T follicular helper cell (primary cell): Measurements from ENCODE around the gene PLA2G4B.

Experiments used
- DNase-seq: peaks from one replicate; pipeline ENCODE4 v3.0.0-alpha.2; 2020; ENCODE audit warnings: low read depth
- total RNA-seq, 2 experiments: gene quantifications; one replicate each; lab custom pipeline; 2026; lab: John Stamatoyannopoulos, UW

Gene PLA2G4B
- 0.39 to 2.2 reads per million in 2 experiments for total RNA-seq

GRCh38 chr15:41838400-41838897, at the start of gene PLA2G4B:
TSS of gene PLA2G4B (plus strand) at chr15:41838847. CDS start at chr15:41838914, 67 bp downstream.
- DNase-seq = no peak

GRCh38 chr15:41789236-41789635, 49.4 kb upstream of the PLA2G4B start:
- no peak for DNase-seq

- no peak for DNase-seq
Observed at GRCh38 chr15:41789662-41790061, 49.0 kb upstream of the PLA2G4B start.

DNA sequence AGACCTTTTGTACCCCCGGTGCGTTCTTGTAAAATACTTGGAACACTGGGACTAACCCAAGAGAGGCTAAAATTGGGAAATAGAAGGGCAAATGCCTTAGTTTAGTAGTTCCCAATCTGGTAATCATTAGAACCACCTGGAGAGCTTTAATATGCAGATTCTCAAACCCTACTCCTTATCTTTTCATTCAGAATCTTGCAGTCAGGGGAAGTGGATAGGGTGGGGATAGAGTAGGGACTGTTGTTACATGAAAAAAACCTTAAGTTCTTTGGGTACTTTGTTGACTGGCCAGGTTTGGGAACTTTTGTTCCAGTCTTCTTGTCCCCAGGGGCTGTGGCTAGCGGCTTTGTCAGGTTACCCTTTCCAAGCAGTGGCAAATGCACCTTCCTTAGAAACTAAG, 48.5 kb upstream of the PLA2G4B start:
- DNase-seq = no peak

GRCh38 chr15:41790756-41791546, 47.7 kb upstream of the PLA2G4B start:
- no peak for DNase-seq

- no peak for DNase-seq
Observed at GRCh38 chr15:41791547-41791937, 47.1 kb upstream of the PLA2G4B start.

GRCh38 chr15:41792000-41792637, 46.5 kb upstream of the PLA2G4B start:
- no peak for DNase-seq

GRCh38 chr15:41794081-41794480, 44.6 kb upstream of the PLA2G4B start:
- DNase-seq = no peak

DNA sequence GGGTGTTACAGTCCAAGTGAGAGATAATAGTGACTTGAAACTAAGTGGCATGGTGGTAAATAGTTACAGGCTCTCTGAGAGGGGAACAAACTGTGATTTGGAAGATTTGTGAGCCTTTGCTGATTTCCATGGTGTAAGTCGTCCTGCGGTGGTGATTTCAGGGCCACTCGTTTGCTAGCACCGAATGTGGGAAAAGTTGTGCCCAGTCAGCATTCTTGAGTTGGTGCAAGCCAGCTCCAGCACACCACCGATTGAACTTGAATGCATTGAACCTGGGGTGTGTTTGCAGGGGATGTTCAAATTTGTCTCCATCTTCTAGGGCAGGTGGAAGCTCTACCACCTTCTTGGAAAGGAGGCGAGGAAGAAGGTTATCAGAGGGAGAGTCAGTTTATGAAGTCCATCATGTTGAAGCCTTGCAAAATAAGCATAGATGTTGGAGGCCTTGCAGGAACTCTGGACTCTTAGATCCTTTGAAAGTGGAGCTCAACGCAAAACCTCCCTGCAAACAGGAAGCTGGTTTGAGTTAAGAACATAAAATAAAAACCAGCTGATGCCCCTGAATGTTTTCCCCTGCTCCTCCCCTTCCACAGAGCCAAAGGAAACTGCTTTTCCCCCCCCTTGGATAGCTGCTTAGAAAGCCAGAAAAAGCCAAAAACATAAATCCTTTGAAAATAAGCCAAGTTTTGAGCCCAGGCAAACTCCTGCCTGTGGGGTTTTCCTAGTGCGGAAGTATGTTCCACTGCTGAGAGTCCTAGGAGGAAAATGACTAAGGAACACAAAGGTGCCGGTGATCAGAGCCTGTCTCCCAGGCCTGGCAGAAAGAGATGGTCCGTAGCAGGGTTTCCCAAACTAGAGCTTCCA, 42.4 kb upstream of the PLA2G4B start:
- no peak for DNase-seq

- DNase-seq = no peak
Observed at GRCh38 chr15:41797201-41797944, 41.3 kb upstream of the PLA2G4B start.

DNA sequence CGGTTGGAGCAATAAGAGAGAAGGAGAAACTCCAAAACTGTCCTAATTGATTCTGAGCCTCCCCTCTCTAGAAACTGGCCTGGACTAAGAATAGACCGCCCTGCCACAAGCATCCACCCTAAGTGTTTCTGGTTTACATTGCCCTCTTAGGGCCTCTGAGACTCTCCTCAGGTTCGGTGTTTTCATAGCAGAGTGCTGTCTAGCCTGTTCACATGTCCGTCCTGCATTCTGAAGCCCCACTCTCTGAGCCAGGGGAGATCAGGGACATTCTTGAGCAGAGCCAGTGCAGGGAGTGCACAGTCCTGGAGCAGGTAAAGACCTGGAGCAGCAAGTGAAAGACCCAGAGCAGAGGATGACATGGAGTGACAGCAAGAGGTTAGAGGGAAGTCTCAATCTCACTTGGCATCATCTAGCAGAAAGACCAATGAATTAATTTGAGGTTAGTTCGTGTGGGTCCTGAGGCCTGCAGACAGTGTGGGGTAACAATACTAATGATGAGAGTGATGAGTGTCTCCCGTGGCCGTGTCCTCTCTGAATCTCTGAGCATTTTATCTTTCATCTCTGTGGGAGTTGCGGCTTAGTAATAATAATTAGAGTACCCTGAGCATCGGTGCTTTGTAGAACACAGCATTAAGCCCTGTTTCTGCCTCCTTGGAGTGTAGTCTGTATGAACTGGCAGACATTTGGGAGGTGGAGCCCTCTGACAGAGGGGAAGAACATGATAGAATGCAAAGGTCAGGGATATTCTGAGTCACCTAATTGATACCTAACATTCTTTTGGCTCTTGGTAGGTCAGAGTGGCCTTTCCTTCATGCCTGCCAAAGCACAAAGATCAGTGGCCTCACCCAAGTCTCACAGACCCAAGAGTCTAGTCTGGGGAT, 39.8 kb upstream of the PLA2G4B start:
- no peak for DNase-seq

- no peak for DNase-seq
Observed at GRCh38 chr15:41799488-41799805, 39.2 kb upstream of the PLA2G4B start.

GRCh38 chr15:41801185-41801584, 37.5 kb upstream of the PLA2G4B start:
- DNase-seq = no peak

- no peak for DNase-seq
Observed at GRCh38 chr15:41801850-41802455, 36.7 kb upstream of the PLA2G4B start.

DNA sequence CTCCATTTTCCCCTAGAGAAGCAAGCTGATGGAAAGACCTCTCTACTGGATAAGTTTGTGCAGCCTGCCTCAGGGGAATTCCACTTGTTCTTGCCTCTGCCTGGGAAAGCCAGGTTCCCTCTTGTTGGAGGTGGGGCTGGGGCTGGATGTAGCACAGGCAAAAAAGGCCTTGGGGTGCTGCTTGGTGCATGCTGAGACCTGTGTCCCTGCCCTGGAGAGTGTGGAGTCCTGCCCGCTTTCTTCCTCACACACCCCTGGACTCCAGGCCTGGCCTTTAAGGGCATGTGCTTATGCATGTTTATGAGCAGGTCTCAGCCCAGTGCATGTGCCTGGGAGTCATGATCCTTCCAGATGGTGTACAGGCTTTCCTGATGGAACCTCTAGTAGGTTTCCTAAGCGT, 34.3 kb upstream of the PLA2G4B start:
- no peak for DNase-seq

GRCh38 chr15:41804916-41805666, 33.6 kb upstream of the PLA2G4B start:
- no peak for DNase-seq

DNA sequence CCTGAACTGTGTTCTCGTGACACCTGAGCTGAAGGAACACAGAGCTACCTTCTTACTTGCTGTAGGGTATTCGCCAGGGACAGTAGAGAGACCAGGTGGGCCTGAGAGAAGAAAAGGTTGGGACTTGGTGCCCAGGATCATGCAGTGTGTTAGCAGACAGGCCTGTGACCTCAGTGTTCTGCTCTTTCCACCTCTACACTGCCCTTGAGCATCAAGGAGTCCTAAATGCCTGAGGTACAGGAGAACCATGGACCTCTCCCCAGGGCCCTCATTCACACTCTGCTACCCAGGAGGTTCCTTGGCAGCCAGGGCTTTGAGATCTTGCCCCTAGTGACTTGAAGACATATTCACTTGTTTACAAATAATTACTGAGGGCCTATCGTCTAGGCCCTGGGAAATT, 32.9 kb upstream of the PLA2G4B start:
- no peak for DNase-seq

DNA sequence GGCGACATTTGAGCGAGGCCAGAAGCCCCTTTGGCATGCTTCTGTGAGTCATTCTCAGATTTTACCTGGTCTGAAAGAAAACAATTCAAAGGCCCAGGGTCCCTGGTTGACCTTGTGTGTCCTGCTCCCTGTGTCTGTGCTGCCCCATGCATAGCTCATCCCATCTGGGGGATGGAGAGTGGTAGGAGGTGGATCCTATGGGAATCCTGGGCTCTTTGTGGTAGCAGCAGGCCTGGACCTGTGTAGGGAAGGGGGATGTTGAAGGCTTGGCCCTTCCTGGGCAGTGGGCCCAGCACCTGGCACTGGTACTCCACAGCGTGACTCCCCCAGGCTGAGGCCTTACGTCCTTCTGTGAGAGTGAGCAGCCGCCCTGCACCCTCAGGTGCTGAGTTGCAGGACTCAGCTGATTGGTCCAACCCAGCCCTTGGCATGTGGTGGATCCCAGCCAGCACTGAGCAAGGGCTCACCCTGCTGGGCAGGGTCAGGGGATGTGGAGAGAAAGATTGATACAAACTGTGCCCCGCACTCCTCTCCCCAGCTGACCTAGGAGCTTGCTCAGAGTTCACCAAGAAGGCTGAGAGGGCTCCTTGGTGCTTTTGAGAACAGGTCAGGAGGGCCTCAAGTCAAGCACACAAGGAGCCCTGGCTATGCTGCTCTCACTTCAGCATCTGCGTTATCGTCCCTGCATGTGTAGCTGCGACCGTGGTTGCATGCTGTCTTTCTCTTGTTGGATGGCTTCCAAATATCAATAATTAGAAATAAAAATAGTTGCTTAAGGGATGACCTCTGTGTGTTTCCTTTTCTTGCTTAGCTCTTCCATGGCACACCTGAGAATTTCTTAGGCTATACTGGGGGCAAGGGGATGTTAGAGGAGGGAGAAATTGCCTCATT, 32.1 kb upstream of the PLA2G4B start:
- DNase-seq = no peak

GRCh38 chr15:41809121-41809520, 29.5 kb upstream of the PLA2G4B start:
- no peak for DNase-seq
